ENCODE results near the gene TMEM129.

The TMEM129 gene

DNA sequence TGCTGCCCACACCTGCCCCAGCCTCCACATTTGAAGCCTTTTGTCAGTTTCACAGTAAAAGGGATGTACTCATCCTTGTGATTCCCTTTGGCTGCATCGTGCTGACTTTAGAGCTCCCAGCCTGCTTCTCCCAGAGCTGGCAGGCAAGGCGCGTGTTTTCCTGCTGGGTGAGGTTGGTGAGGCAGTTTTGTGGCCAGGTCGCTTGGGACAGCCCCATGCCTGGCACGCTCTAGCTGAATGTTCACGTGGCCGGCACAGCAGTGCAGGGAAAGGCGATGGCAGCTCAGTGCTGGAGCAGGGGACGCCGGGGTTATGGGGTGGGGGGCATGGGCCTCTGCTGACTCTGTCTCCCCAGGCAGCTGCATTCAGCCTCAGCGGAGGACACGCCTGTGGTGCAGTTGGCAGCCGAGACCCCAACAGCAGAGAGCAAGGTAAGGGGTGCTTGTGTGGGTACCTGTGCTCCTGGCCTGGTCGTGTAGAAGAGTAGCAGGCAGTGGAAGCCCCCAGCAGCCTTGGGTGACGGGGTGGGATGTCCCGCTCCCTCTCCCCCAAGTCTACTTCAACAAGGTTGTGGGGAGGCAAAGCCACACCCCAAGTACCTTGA lies 9.5 kb upstream of the TMEM129 start:
- Histone ChIP-seq H3K79me2 (ENCODE audit: control insufficient read depth, low read length) (peaks cover 94% of the 10 kb centered on the region), H3K4me3 (ENCODE audit: low read length) (no peak overlapping the region), H3K27me3 (ENCODE audit: control insufficient read depth, low read length) (no peaks in the 10 kb centered on the region), H3K27ac (ENCODE audit: low read depth, low read length) (no peak overlapping the region), H3K4me2 (ENCODE audit: low read length) (no peak overlapping the region), H3K4me1 (ENCODE audit: control insufficient read depth, low read length) (peaks cover 14% of the 10 kb centered on the region), H4K20me1 (ENCODE audit: control insufficient read depth, insufficient read depth, low read depth, low read length) (peaks cover 46% of the 10 kb centered on the region), H3K9me3 (ENCODE audit: control insufficient read depth, insufficient read depth, low read length) (no peaks in the 10 kb centered on the region), H3F3A (ENCODE audit: control insufficient read depth, insufficient read depth) (peaks cover 3% of the 10 kb centered on the region; the same call in 1 of the 2 replicates), H3K9me2 (replicated peaks; ENCODE audit: control insufficient read depth, low read length) (no peaks in the 10 kb centered on the region), H3K36me3 (ENCODE audit: control insufficient read depth, low read length) (peaks cover 99% of the 10 kb centered on the region)
- TF ChIP-seq, protein P1, sequence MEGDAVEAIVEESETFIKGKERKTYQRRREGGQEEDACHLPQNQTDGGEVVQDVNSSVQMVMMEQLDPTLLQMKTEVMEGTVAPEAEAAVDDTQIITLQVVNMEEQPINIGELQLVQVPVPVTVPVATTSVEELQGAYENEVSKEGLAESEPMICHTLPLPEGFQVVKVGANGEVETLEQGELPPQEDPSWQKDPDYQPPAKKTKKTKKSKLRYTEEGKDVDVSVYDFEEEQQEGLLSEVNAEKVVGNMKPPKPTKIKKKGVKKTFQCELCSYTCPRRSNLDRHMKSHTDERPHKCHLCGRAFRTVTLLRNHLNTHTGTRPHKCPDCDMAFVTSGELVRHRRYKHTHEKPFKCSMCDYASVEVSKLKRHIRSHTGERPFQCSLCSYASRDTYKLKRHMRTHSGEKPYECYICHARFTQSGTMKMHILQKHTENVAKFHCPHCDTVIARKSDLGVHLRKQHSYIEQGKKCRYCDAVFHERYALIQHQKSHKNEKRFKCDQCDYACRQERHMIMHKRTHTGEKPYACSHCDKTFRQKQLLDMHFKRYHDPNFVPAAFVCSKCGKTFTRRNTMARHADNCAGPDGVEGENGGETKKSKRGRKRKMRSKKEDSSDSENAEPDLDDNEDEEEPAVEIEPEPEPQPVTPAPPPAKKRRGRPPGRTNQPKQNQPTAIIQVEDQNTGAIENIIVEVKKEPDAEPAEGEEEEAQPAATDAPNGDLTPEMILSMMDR (IDR thresholded peaks at IDR 0.05; ENCODE audit: low read depth, low read length, poor library complexity, severe bottlenecking) = no peak

DNA sequence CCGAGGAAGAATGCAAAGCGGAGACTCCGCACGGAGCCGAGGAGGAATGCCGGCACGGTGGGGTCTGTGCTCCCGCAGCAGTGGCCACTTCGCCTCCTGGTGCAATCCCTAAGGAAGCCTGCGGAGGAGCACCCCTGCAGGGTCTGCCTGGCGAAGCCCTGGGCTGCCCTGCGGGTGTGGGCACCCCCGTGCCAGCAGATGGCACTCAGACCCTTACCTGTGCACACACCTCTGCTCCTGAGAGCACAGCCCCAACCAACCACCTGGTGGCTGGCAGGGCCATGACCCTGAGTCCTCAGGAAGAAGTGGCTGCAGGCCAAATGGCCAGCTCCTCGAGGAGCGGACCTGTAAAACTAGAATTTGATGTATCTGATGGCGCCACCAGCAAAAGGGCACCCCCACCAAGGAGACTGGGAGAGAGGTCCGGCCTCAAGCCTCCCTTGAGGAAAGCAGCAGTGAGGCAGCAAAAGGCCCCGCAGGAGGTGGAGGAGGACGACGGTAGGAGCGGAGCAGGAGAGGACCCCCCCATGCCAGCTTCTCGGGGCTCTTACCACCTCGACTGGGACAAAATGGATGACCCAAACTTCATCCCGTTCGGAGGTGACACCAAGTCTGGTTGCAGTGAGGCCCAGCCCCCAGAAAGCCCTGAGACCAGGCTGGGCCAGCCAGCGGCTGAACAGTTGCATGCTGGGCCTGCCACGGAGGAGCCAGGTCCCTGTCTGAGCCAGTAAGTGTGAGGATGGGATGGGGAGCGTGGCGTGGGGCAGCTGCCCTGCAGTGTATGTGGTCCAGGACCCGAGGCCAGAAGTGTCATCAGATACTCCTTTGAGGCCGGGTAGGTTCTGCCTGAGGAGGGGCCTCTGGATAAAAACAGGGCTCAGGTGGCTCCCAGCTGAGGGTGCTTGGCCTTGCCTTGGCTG lies 7.2 kb upstream of the TMEM129 start:
- Histone ChIP-seq H3F3A (ENCODE audit: control insufficient read depth, insufficient read depth) (peaks cover 8% of the 10 kb centered on the region), H3K4me2 (ENCODE audit: low read length) (peak overlapping the region; percentile 33; the same call in 1 of the 2 replicates), H3K9me3 (ENCODE audit: control insufficient read depth, insufficient read depth, low read length) (no peaks in the 10 kb centered on the region), H3K4me1 (ENCODE audit: control insufficient read depth, low read length) (peaks cover 33% of the 10 kb centered on the region), H3K27ac (ENCODE audit: low read depth, low read length) (no peak overlapping the region), H3K4me3 (ENCODE audit: low read length) (no peak overlapping the region), H3K27me3 (ENCODE audit: control insufficient read depth, low read length) (no peaks in the 10 kb centered on the region), H3K36me3 (ENCODE audit: control insufficient read depth, low read length) (peaks cover 99% of the 10 kb centered on the region), H3K79me2 (ENCODE audit: control insufficient read depth, low read length) (peaks cover 98% of the 10 kb centered on the region), H4K20me1 (ENCODE audit: control insufficient read depth, insufficient read depth, low read depth, low read length) (peaks cover 60% of the 10 kb centered on the region), H3K9me2 (replicated peaks; ENCODE audit: control insufficient read depth, low read length) (no peaks in the 10 kb centered on the region)
- TF ChIP-seq EZH2phosphoT487 (IDR thresholded peaks at IDR 0.05; ENCODE audit: borderline replicate concordance, low read length) = no peak
- TF ChIP-seq, protein P1 (IDR thresholded peaks at IDR 0.05; ENCODE audit: low read depth, low read length, poor library complexity, severe bottlenecking) = no peak

DNA sequence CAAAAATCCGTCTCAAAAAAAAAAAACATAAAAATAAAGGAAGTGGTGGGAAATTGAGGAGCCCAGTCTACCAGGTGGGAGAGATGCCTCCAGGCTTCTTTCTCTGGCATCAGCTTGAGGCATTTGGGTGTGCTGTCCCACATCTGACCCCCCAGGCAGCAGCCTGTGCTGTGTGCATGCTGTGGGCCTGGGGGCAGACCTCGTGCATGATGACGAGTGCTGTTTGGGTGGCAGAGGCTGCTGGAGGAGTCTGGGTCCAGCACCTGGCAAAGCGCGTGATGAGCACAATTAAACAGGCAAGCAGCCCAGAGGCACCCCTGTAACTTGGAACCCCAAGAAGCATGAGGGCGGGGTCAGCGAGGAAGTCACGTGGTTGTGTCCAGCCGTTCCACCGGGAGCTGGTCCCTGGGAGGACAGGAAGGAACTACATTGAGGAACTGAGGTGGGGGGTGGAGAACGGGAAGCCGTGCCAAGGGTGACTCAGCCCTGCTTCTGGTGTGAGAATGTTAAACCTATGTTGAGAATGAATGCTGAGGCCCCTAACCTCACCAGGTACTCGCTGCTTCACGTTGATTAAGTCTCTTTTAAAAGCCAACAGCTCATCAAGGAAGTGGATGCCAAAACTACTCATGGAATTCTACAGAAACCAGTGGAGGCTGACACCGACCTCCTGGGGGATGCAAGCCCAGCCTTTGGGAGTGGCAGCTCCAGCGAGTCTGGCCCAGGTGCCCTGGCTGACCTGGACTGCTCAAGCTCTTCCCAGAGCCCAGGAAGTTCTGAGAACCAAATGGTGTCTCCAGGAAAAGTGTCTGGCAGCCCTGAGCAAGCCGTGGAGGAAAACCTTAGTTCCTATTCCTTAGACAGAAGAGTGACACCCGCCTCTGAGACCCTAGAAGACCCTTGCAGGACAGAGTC lies 6.3 kb upstream of the TMEM129 start:
- H3K4me2 ChIP-seq (ENCODE audit: low read length) = no peak overlapping the region
- H3K36me3 ChIP-seq (ENCODE audit: control insufficient read depth, low read length) = peaks cover 98% of the 10 kb centered on the region
- no peaks in the 10 kb centered on the region for H3K27me3 ChIP-seq (ENCODE audit: control insufficient read depth, low read length)
- H3K4me3 ChIP-seq (ENCODE audit: low read length) = no peak overlapping the region
- no peaks in the 10 kb centered on the region for H3K9me3 ChIP-seq (ENCODE audit: control insufficient read depth, insufficient read depth, low read length)
- TF ChIP-seq, protein P1 (IDR thresholded peaks at IDR 0.05; ENCODE audit: low read depth, low read length, poor library complexity, severe bottlenecking) = no peak
- no peak for TF ChIP-seq EZH2phosphoT487 (IDR thresholded peaks at IDR 0.05; ENCODE audit: borderline replicate concordance, low read length)
- H4K20me1 ChIP-seq (ENCODE audit: control insufficient read depth, insufficient read depth, low read depth, low read length) = peaks cover 60% of the 10 kb centered on the region
- H3K79me2 ChIP-seq (ENCODE audit: control insufficient read depth, low read length) = peaks cover 98% of the 10 kb centered on the region
- no peak overlapping the region for H3K27ac ChIP-seq (ENCODE audit: low read depth, low read length)
- peaks cover 40% of the 10 kb centered on the region for H3K4me1 ChIP-seq (ENCODE audit: control insufficient read depth, low read length)
- H3K9me2 ChIP-seq (replicated peaks; ENCODE audit: control insufficient read depth, low read length) = no peaks in the 10 kb centered on the region
- H3F3A ChIP-seq (ENCODE audit: control insufficient read depth, insufficient read depth) = peaks cover 17% of the 10 kb centered on the region
